A673 (cell line): ENCODE results near the gene CABLES2. TPM values are rescaled to one million over a fixed set of nuclear protein-coding genes. Genes with fewer than 3 reads are reported as not detected.

Experiments used
- BruUV-seq: library from RNA; stranded (reverse); fragments of 400-500 nt; replicated peaks from 2 replicates; lab custom pipeline; 2021; lab: Mats Ljungman, UMichigan
- CTCF ChIA-PET: fragments of 300-600 bp; sonication (Branson Sonifier 250); formaldehyde crosslinking; loops from one replicate; lab custom pipeline; 2022; ENCODE audit warnings: antibody characterized with exemption; lab: Charles Lee
- POLR2A ChIA-PET: fragments of 300-600 bp; sonication (Branson Sonifier 250); formaldehyde crosslinking; loops from one replicate; lab custom pipeline; 2022; ENCODE audit warnings: antibody characterized with exemption; ENCODE audit not compliant: low non-redundant PET; lab: Charles Lee
- DNase-seq: peaks from one replicate; pipeline ENCODE4 v3.0.0-alpha.2; 2015; ENCODE audit warnings: low spot score
- H3K27ac ChIP-seq: fragments of 200-600 bp; sonication (generic); 2 replicates; pipeline ENCODE4 v1.5.1; 2016; ENCODE audit warnings: mixed run types, low read depth, mild to moderate bottlenecking, mixed read lengths, antibody characterized with exemption, low read length; ENCODE audit not compliant: poor library complexity, severe bottlenecking
- H3K27me3 ChIP-seq: fragments of 200-600 bp; sonication (generic); replicated peaks from 2 replicates; pipeline ENCODE4 v1.6.1; 2017; ENCODE audit warnings: mixed run types, low read depth, mild to moderate bottlenecking, mixed read lengths, antibody characterized with exemption, low read length; ENCODE audit not compliant: insufficient read depth, poor library complexity
- H3K36me3 ChIP-seq: fragments of 200-600 bp; sonication (generic); 2 replicates; pipeline ENCODE4 v1.6.1; 2016; ENCODE audit warnings: mixed run types, mild to moderate bottlenecking, mixed read lengths, antibody characterized with exemption, low read length; ENCODE audit not compliant: insufficient read depth, poor library complexity, severe bottlenecking
- H3K4me1 ChIP-seq: fragments of 200-600 bp; sonication (generic); 2 replicates; pipeline ENCODE4 v1.6.1; 2017; ENCODE audit warnings: mixed run types, mild to moderate bottlenecking, mixed read lengths, antibody characterized with exemption, low read length; ENCODE audit not compliant: insufficient read depth, poor library complexity, severe bottlenecking
- H3K4me3 ChIP-seq: fragments of 200-600 bp; sonication (generic); 2 replicates; pipeline ENCODE4 v1.5.1; 2016; ENCODE audit warnings: low read depth, mixed run types, mild to moderate bottlenecking, mixed read lengths, low read length; ENCODE audit not compliant: poor library complexity, severe bottlenecking
- H3K9me3 ChIP-seq: fragments of 200-600 bp; sonication (generic); 2 replicates; pipeline ENCODE4 v1.6.1; 2016; ENCODE audit warnings: mixed run types, low read depth, mild to moderate bottlenecking, mixed read lengths, antibody characterized with exemption, low read length; ENCODE audit not compliant: poor library complexity, severe bottlenecking
- CTCF ChIP-seq: fragments of 300-800, 200-600 bp; sonication (generic); conservative IDR thresholded peaks from 2 replicates; pipeline ENCODE4 v1.5.1; 2017; ENCODE audit warnings: low read depth, mild to moderate bottlenecking, antibody characterized with exemption, low read length, moderate library complexity, mixed read lengths
- EZH2 ChIP-seq: fragments of 200-600 bp; sonication (generic); IDR thresholded peaks from 2 replicates; pipeline ENCODE4 v1.6.1; 2017; ENCODE audit warnings: borderline replicate concordance, low read depth, mild to moderate bottlenecking, mixed read lengths, antibody characterized with exemption, low read length; ENCODE audit not compliant: poor library complexity, severe bottlenecking
- intact Hi-C: fragments of 100-400 bp; cut with micrococcal nuclease; formaldehyde crosslinking; loops from one replicate; pipeline ENCODE4 v1.10.0; 2022; ENCODE audit not compliant: unreplicated experiment
- total RNA-seq: library from RNA; stranded (reverse); gene quantifications from 2 replicates; pipeline ENCODE4 v1.2.3, GENCODE V29; 2021

CABLES2 gene
- total RNA-seq, 1 experiment from 2014 or later: 11.8 TPM

GRCh38 chr20:62445553-62446340 is 38.7 kb upstream of the CABLES2 start:
- no peak overlapping the region for H3K4me3 ChIP-seq
- H3K27me3 ChIP-seq: peaks cover 70% of the 10 kb centered on the region
- H3K36me3 ChIP-seq: no peaks in the 10 kb centered on the region
- no TSS peak for BruUV-seq
- CTCF ChIA-PET: interaction anchor here (0.6 kb wide), 1 partner anchor 144 kb away, joined by 16 read pairs; no protein-coding TSS in a partner anchor
- H3K4me1 ChIP-seq: no peaks in the 10 kb centered on the region
- intact Hi-C loops: no loop called here
- no peak overlapping the region for H3K27ac ChIP-seq
- POLR2A ChIA-PET: no interaction called here
- DNase-seq: no peak
- H3K9me3 ChIP-seq: no peaks in the 10 kb centered on the region
- TF ChIP-seq EZH2: no peak
- TF ChIP-seq CTCF: no peak

GRCh38 chr20:62444286-62444685 is 37.2 kb upstream of the CABLES2 start:
- Histone ChIP-seq H3K36me3 (no peaks in the 10 kb centered on the region), H3K27me3 (peaks cover 70% of the 10 kb centered on the region), H3K9me3 (no peaks in the 10 kb centered on the region), H3K4me3 (no peak overlapping the region), H3K4me1 (no peaks in the 10 kb centered on the region), H3K27ac (no peak overlapping the region)
- CTCF ChIA-PET: no interaction called here
- POLR2A ChIA-PET: no interaction called here
- no TSS peak for BruUV-seq
- no peak for DNase-seq
- TF ChIP-seq CTCF (no peak), EZH2 (no peak)
- intact Hi-C loops: no loop called here

- CTCF ChIA-PET: no interaction called here
- Histone ChIP-seq H3K27ac (no peak overlapping the region), H3K27me3 (peaks cover 69% of the 10 kb centered on the region), H3K9me3 (no peaks in the 10 kb centered on the region), H3K4me1 (no peaks in the 10 kb centered on the region), H3K36me3 (no peaks in the 10 kb centered on the region), H3K4me3 (no peak overlapping the region)
- POLR2A ChIA-PET: no interaction called here
- intact Hi-C loops: no loop called here
- DNase-seq: no peak
- no TSS peak for BruUV-seq
- TF ChIP-seq CTCF (no peak), EZH2 (no peak)
Observed at GRCh38 chr20:62441987-62442539, 35.0 kb upstream of the CABLES2 start.
